GM21528 (cell line): ENCODE measurements around the gene CCDC137.

ENCODE experiments used
- ATAC-seq: cut with Tn5 transposase; IDR thresholded peaks from one replicate; pipeline ENCODE4 v1.9.1; 2021; ENCODE audit warnings: mild to moderate bottlenecking, moderate library complexity; ENCODE audit not compliant: unreplicated experiment, low FRiP score

The CCDC137 gene

DNA sequence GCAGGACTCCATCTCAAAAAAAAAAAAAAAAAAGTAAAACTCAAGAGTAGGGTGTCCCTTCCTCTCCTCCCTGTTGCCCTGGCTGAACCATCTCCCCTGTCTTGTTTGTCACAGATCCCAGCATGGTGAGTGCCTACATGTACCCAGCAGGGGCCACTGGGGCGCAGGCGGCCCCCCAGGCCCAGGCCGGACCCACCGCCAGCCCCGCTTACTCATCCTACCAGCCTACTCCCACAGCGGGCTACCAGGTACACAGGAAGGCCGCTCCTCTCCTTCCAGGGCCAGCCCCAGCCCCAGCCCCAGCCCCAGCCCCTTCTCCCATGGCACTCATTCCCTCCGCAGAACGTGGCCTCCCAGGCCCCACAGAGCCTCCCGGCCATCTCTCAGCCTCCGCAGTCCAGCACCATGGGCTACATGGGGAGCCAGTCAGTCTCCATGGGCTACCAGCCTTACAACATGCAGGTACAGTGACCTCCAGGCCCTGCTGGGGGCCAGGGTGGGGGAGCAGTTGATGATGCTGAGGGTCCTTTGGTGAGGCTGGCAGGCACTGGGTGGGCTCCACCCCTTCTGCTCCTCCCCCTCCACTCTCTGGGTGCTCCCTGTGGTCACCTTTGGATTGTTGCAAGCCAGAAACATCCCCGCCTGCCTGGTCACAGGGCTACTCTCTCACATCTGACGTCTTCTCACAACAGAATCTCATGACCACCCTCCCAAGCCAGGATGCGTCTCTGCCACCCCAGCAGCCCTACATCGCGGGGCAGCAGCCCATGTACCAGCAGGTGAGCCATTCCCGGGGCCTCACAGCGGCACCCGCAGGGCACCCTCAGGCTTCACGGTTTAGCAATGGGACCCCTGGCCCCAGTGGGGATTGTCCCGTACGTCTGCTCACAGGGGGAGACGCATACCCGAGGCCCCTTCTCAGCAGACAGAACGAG lies 34.1 kb downstream of the CCDC137 start:
- no peak for ATAC-seq

DNA sequence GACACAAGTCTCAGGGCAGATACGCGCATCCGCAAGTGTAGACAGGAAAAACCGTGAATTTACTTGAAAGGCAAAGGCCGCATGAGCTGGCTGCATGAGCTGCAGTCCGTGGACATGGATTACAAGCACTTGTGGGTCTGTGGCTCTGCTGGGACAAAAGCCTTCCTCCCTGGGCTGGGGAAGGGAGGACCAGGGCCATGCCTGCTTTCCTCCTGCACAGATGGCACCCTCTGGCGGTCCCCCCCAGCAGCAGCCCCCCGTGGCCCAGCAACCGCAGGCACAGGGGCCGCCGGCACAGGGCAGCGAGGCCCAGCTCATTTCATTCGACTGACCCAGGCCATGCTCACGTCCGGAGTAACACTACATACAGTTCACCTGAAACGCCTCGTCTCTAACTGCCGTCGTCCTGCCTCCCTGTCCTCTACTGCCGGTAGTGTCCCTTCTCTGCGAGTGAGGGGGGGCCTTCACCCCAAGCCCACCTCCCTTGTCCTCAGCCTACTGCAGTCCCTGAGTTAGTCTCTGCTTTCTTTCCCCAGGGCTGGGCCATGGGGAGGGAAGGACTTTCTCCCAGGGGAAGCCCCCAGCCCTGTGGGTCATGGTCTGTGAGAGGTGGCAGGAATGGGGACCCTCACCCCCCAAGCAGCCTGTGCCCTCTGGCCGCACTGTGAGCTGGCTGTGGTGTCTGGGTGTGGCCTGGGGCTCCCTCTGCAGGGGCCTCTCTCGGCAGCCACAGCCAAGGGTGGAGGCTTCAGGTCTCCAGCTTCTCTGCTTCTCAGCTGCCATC lies 34.9 kb downstream of the CCDC137 start:
- no peak for ATAC-seq

DNA sequence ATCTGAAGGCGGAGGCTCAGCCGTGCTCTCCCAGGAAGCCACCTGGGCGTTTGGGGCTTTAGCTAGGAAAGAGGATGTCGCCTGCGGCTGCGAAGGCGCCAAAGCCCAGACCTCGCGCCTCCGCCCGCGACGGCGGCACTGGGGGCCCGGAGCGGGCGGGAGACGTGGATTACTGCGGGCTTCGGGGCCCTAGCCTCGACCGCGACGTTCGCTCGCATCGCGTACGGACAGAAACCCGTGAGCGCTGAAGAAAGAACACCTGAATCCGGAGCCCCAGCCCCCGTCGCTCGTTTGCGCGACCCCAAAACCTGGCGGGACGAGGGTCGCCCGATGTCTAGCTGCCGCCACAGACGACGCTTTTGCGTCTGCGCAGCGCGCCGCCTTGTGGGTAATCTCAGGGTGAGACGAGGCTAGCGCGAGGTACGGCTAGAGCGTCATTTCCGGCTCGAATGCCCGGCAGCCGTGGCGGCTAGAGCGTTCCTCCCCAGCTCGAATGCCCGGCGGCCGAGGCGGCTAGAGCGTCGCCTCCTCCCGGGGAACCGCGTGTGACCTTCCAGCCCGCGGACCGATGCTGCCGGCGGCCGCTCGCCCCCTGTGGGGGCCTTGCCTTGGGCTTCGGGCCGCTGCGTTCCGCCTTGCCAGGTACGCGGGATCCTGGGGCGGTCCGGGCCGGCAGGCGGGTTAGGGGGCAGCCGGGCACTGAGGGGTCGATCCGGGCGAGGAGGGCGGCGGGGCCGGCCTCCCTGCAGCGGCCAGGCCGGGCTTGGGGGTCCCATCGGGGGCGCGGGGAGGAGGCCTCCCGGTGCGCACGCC lies 36.6 kb downstream of the CCDC137 start, which contains the start of gene MRPL12:
TSS of gene MRPL12 (plus strand) at position 434 of the 813 bp plus-strand sequence. CDS start at position 569, 135 bp downstream.
- ATAC-seq = peak; percentile 62

DNA sequence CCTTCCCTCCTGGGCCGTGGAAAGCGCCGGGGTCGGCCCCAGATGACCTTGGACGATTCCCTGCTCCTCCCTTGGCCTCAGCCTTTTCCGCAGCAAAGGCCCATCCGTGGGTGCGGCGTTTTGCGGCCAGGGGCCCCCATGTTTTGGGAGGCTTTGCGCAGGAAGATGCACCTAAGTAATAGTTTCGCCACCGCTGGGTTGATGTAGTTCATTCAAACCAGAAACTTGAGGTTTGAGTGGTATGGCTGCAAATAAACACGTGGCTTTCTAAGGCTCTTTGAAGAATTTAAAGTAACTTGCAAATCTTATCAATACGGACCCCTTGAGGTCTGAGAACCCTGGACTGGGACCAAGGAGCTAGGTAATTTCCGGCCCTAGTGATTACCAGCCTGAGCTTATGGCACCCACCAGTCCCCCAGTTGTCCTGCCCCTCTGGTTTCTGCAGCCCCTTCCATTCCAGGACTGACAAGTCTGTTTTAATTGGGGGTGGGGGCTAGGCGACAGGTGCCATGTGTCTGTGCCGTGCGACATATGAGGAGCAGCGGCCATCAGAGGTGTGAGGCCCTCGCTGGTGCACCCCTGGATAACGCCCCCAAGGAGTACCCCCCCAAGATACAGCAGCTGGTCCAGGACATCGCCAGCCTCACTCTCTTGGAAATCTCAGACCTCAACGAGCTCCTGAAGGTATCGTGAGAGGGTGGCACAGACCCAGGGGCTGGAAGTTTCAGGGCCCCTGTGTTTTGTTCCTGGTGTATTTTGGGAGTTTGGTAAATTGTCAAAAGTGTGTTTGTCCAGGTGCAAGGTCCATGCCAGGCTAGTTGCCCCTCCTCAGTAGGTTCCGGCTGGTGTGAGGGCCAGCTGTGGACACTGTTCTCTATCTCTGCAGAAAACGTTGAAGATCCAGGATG lies 37.5 kb downstream of the CCDC137 start:
- peak; percentile 5 for ATAC-seq

DNA sequence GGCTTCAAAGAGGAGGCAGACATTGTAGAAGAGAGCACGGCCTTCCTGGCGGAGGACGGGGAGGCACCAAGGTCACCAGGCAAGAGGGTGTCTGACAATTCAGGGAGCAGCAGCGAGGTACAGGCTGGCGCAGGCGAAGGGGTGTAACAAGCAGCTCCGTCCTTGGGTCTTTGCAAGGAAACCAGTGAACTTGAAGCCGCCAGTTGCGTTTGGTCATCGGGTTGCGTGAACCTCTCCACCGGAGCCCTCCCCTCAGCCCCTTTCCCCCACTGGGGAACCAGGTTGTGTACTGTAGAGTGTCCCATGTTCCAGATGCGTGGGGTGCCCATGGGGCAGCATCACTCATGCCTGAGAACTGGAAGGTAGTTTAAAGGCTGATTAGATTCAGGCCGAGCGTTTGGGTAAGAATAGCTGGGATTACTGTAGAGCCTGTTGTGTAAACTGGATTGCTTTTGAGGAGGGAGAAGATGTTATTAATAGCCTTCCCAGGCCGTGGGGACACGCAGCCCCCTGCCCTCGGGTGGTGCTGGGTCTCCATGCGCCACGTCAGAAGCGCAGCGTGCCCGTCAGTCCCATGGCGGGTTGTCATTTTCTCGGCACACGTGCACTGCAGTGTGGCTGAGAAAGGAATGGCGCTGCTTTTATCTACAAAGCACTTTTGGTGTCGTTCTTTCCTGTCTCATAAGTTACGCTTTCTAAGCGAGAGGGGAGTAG lies 39.1 kb downstream of the CCDC137 start:
- ATAC-seq = no peak

DNA sequence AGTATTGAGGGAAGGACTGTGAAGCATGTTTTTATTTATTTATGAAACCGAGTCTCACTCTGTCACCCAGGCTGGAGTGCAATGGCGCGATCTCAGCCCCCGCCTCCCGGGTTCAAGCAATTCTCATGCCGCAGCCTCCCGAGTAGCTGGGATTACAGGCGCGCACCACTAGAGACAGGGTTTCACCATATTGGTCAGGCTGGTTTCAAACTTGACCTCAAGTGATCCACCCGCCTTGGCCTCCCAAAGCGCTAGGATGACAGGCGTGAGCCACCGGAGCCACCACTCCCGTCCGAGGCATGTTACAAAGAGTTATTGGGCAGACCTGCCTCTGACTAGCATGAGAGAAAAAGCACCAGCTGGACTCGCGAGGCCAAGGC lies 39.7 kb downstream of the CCDC137 start:
- no peak for ATAC-seq

DNA sequence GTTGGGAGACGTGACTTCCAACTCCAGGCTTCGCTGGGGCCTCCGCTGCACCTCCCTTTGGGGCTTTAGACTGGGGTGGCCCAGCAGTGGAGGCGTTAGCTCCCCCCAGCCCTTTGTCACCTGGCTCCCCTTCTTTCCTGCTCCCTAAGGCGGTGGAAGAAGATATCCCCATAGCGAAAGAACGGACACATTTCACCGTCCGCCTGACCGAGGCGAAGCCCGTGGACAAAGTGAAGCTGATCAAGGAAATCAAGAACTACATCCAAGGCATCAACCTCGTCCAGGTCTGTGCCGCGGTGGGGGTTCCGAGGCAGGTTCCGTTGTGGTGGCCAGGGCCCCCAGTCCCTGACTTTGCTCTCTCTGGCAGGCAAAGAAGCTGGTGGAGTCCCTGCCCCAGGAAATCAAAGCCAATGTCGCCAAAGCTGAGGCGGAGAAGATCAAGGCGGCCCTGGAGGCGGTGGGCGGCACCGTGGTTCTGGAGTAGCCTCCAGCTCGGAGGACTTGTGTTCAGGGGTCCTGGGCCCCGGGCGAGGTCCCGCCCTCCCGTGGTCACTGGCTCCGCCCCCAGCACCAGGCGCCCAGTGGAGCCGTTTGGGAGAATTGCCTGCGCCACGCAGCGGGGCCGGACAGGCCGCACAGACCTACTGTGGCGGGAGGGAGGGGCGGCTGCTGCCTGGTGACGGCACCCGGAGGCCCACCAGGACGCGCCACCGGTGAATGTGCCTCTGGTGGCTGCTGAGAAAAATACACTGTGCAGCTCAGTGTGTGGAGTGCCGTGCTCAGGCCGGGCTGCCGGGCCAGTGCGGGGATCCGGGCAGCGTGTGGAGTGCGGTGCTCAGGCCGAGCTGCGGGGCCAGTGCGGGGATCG lies 40.5 kb downstream of the CCDC137 start:
- no peak for ATAC-seq

DNA sequence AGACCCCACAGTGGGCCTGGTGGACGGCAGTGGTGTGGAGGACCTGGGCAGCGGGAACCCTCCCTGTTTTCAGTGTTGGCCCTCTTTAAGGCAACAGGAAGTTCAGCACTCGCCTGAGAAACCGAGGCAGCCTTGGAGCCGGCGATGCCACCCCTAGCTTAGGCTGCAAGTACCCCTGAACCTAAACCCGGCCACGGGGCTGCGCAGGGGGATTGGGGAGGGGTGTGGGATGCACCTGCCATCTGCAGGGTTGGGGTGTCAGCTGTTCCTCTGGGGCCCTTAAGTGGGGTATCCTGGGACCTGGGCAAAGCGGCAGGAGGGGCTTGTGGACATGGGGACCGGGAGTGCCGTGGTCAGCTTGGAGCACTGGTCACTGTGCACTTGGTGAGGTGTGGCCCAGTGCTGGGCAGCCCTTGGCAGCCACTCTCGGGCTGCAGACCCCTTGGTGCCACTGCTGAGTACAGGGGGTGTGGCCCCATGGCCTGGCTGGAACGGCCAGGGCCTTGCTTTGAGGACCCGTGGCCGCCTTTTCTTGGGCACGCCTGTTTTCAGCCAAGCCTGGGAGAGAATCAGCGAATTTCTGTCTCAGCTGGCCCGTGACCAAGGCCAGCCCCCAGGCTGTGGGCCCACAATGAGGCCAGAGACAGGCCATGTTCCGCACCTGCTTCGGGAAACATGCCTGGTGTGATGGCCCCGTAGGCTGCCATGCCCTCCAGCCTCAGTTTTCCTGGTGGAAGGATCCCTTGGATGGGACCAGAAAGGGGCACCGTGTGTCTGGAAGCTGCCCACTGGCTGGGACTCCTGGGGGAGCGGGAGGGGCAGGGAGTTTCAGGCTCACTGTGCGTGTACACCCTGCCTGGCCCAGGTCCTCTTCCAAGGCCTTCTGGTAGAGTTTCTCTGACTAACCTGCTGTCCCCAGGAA lies 41.4 kb downstream of the CCDC137 start:
- ATAC-seq = no peak

DNA sequence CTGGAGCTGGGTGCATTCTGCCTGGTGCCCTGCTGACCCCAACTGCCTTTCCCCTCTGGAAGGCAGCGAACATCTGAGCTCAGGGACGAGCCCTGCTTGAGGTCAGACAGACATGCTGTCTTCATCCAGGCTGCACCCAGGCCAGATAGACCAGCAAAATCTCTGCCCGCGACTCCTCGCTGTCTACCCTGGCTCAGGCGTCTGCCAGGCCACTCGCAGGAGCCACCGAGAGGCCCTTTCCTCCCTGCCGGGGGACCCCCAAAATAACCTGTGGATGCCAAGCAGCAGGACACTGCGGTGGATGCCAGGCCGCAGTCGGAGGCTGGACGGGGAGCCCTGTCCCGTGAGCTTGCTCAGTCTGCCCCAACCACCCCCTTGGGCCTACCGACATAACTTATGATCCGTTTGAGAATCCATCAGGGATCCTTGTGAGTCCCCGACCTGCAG lies 42.2 kb downstream of the CCDC137 start:
- no peak for ATAC-seq

DNA sequence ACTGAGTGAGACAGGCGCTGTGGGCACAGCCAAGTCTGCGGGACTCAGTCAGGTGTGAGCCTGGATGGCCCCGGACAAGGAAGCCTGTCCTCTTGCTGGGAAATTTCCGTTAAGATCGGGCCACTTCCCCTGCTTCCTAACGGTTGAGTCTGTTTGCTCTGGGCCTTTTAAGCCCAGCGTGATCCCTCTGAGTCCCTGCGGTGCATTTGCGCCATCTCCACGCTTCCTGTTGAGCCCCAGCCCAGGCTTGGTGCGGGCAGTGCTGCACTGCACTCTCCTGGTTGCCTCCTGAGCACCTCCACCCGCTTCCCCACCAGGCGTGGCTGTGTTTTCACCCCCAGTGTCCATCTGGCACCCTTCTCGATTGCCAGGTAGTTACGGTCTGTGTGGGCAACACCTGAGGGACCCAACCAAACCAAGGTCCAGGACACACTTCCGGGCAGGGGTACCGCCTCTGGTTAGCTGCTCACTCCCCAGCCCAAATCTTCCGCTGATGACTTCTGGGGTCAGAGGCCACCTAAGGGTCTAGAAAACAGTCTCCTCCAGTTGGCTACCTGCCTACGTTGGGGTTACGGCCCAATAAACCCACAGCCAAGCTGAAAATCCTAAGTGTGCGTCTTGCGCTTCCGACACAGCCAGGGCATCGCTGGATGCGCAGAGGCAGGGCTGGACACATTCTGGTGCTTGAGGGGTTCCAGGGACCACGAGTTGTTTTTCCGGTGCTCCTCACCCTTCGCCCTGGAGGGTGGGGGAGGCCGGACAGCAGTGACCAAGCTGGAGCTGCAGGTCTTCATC lies 44.2 kb downstream of the CCDC137 start:
- ATAC-seq = no peak

DNA sequence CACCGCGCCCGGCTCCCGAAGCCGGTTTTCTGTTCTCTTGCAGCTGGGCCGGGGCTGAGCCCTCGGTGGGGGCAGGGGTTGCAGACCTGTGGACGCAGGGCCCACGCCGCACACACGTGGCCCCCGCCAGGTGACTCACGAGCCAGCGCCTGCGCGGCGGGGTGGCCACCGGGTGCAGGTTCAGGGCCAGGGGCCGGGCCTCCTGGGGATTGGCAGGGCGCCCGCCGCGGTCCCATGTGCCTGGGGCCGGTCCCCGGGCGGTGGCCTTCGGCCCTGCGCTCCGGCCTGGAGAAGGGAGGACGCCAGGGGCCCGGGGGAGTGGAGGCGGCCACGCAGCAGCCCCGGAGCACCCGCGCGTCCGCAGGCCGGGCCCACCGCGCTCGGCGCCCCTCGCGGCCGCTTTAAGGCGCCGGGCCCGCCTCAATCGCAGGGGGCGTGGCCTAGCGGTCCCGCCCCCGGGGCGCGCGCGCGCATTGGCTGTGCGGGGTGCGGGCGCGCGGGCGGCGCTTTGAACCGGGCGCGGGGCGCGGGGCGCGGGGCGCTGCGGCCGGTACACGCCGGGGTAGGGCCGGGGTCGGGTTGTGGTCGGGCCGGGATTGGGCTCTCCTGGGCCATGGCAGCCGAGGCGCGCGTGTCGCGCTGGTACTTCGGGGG lies 45.4 kb downstream of the CCDC137 start, which contains the start of gene SLC25A10:
TSS of gene SLC25A10 (plus strand) at position 471 of the 654 bp plus-strand sequence. CDS start at position 614, 143 bp downstream.
- ATAC-seq = peak; percentile 52

DNA sequence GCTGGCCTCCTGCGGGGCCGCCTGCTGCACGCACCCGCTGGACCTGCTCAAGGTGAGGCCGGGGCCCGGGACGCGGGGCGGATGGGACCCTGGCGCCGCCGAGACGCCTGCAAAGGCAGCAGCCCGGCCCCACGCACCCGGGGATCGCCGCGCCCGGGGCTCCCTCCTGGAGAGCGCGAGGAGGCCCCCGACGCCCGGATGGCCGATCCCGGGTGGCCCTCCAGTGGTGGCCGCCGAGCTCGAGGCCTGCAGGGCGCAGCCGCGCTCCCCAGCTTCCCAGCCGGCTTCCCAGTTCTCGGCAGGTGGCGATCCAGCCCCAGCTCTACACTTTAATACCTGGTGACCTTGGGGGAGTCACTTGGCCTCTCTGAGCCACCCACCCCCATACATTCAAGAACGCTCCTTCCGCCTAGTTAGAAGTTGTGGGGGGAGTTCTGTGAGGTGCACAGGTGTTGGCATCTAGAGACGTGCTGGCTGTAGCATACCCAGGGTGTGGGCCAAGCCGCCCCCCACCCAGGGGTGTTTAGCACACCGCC lies 46.0 kb downstream of the CCDC137 start:
- no peak for ATAC-seq

DNA sequence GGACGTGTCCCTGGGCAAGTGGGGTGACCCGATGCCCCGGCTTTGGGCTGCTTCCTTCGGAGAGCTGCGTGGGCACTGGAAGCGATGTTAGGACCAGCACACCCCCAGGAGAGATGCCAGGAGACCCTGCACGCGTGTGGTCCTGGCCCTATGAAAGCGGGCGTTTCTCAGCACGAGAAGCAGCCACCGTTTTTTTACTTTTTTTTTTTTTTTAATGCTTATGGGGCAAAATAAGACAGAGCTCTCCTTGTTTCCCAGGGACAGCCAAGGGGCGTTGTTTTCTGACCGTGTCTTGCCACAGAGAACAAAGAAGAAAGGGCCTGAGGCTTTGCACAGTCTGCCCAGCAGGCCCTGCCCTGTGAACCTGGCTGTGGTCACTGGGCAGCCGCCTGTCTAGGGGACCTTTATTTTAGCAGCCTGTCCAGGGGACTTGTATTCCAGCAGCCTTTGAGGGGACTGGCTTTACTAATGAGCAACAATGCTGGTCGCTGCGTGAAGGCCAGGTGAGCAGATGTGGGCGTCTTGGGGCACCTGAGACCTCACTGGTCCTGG lies 46.5 kb downstream of the CCDC137 start:
- ATAC-seq = no peak

DNA sequence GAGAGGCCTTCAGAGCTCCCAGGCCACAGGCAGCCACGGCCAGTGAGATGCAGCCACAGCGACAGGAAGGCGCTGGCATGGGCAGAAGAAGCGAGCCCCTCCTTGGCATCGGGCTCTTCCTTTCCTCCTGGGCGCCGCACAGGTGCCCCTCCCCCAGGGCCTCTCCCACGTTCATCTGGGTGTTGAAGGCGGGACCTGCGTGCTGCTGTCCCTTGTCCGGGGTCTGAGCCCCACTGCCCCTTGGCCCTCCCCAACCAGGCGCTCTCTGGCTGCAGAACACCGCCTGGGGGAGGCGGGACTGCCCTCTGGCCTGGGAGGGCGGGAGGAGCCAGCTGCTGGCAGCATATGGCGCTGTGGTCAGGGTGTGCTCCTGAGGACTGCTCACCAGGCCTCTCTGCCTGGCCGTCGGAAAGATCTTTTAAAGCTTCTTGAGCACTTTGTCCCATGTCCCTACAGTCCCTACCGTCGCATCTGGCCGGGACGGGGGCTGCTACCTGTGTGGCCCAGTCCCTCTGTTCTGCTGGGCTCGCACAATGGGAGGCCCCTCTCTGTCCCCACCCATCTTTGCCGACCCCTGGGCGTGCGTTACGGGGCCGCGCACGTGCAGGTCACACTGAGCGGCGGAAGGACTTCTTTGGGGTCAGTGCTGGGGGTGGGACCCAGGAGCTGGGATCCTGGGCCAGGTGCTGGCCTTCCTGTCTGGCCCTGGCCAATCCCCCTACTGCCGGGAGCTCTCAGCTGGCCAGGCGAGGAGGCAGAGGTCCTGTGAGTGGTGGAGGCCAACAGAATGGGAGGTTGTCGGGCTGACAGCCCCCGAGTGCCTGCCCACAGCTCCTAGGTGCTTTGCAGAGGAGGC lies 47.2 kb downstream of the CCDC137 start:
- no peak for ATAC-seq
